TTC549 (cell line): Measurements from ENCODE around the gene KMT5C.

ENCODE experiments used
- FAIRE-seq: peaks from 2 replicates; lab custom pipeline; 2012; peaks lifted over from hg19 to GRCh38; lab: Jason Lieb, UNC

The KMT5C gene

GRCh38 chr19:55339105-55339888, at the start of gene KMT5C:
Gene KMT5C (plus strand): TSS chr19:55339876. CDS start chr19:55341937, 2,061 bp downstream.
- peak; percentile 98 for FAIRE-seq

GRCh38 chr19:55297267-55297666, 42.4 kb upstream of the KMT5C start:
- no peak for FAIRE-seq

GRCh38 chr19:55299991-55300390, 39.7 kb upstream of the KMT5C start:
- no peak for FAIRE-seq

- no peak for FAIRE-seq
Observed at GRCh38 chr19:55300886-55301458, 38.7 kb upstream of the KMT5C start.

GRCh38 chr19:55301459-55302317, 38.0 kb upstream of the KMT5C start:
- no peak for FAIRE-seq

GRCh38 chr19:55302318-55302703, 37.4 kb upstream of the KMT5C start:
- no peak for FAIRE-seq

GRCh38 chr19:55303477-55303876, 36.2 kb upstream of the KMT5C start:
- no peak for FAIRE-seq

- FAIRE-seq: no peak
Observed at GRCh38 chr19:55304279-55304978, 35.2 kb upstream of the KMT5C start.

GRCh38 chr19:55304980-55305379, 34.7 kb upstream of the KMT5C start:
- FAIRE-seq: no peak

- FAIRE-seq: no peak
Observed at GRCh38 chr19:55305491-55305890, 34.2 kb upstream of the KMT5C start.

GRCh38 chr19:55305983-55306562, 33.6 kb upstream of the KMT5C start:
- no peak for FAIRE-seq

- no peak for FAIRE-seq
Observed at GRCh38 chr19:55306712-55307111, 33.0 kb upstream of the KMT5C start.

GRCh38 chr19:55308281-55308680, 31.4 kb upstream of the KMT5C start:
- FAIRE-seq: no peak

- FAIRE-seq: no peak
Observed at GRCh38 chr19:55309448-55309847, 30.2 kb upstream of the KMT5C start.

GRCh38 chr19:55310498-55310897, 29.2 kb upstream of the KMT5C start:
- no peak for FAIRE-seq

- no peak for FAIRE-seq
Observed at GRCh38 chr19:55311397-55311796, 28.3 kb upstream of the KMT5C start.

GRCh38 chr19:55311797-55312196, 27.9 kb upstream of the KMT5C start:
- no peak for FAIRE-seq

- no peak for FAIRE-seq
Observed at GRCh38 chr19:55312621-55313512, 26.8 kb upstream of the KMT5C start.

- FAIRE-seq: no peak
Observed at GRCh38 chr19:55314396-55314795, 25.3 kb upstream of the KMT5C start.

GRCh38 chr19:55315956-55316525, 23.6 kb upstream of the KMT5C start:
- no peak for FAIRE-seq

GRCh38 chr19:55316646-55317045, 23.0 kb upstream of the KMT5C start:
- no peak for FAIRE-seq
